GM21723 (cell line): ENCODE data around the gene LRIG1.
A peak's percentile ranks its signal among the peaks of the same experiment; 100 is the strongest.
"Not testable (repeated sequence)": the region's sequence is repeated elsewhere in the genome, so short reads cannot be mapped to it uniquely, and the experiment has no call there.

Experiments used
- ATAC-seq: cut with Tn5 transposase; IDR thresholded peaks from one replicate; pipeline ENCODE4 v1.9.1; 2021; ENCODE audit warnings: mild to moderate bottlenecking, moderate library complexity; ENCODE audit not compliant: unreplicated experiment

The LRIG1 gene

GRCh38 chr3:66425032-66425431 lies 75.8 kb downstream of the LRIG1 start:
- ATAC-seq: no peak

- ATAC-seq: no peak
Observed at GRCh38 chr3:66423791-66424190, 77.0 kb downstream of the LRIG1 start.

- not testable (repeated sequence) for ATAC-seq
Observed at GRCh38 chr3:66421893-66422292, 78.9 kb downstream of the LRIG1 start.

GRCh38 chr3:66421144-66421543 lies 79.7 kb downstream of the LRIG1 start:
- ATAC-seq: not testable (repeated sequence)

- ATAC-seq: no peak
Observed at GRCh38 chr3:66419036-66419435, 81.8 kb downstream of the LRIG1 start.

GRCh38 chr3:66418475-66418931 lies 82.3 kb downstream of the LRIG1 start:
- ATAC-seq: no peak

GRCh38 chr3:66416556-66417304 lies 84.1 kb downstream of the LRIG1 start:
- no peak for ATAC-seq

- no peak for ATAC-seq
Observed at GRCh38 chr3:66415867-66416428, 84.9 kb downstream of the LRIG1 start.

- ATAC-seq: no peak
Observed at GRCh38 chr3:66414846-66415245, 86.0 kb downstream of the LRIG1 start.

- ATAC-seq: no peak
Observed at GRCh38 chr3:66413151-66413751, 87.6 kb downstream of the LRIG1 start.

- ATAC-seq: no peak
Observed at GRCh38 chr3:66411961-66412887, 88.6 kb downstream of the LRIG1 start.

GRCh38 chr3:66411474-66411873 lies 89.3 kb downstream of the LRIG1 start:
- ATAC-seq: no peak

- ATAC-seq: no peak
Observed at GRCh38 chr3:66410976-66411375, 89.8 kb downstream of the LRIG1 start.

- ATAC-seq: no peak
Observed at GRCh38 chr3:66409771-66410754, 90.8 kb downstream of the LRIG1 start.

GRCh38 chr3:66407611-66408218 lies 93.1 kb downstream of the LRIG1 start:
- peak; percentile 91 for ATAC-seq

GRCh38 chr3:66406831-66407610 lies 93.8 kb downstream of the LRIG1 start:
- ATAC-seq: no peak

- ATAC-seq: no peak
Observed at GRCh38 chr3:66406163-66406562, 94.7 kb downstream of the LRIG1 start.

- ATAC-seq: no peak
Observed at GRCh38 chr3:66405701-66406091, 95.1 kb downstream of the LRIG1 start.
